Cardiac muscle cell (in vitro differentiated cells and primary cell): ENCODE measurements around the gene ZFP62. TPM values are rescaled to one million over a fixed set of nuclear protein-coding genes. Genes with fewer than 3 reads are reported as not detected.

ENCODE experiments used
- DNase-seq, 2 donors: peaks; one replicate each; pipeline versions ENCODE4 v3.0.0 to v3.0.0-alpha.2; 2010 to 2017; ENCODE audit warnings: low read depth in 1 of 2, low spot score in 1 of 2
- H3K27ac ChIP-seq: fragments of 200-600 bp; sonication (generic); 2 replicates; pipeline ENCODE4 v1.5.1; 2016
- H3K27me3 ChIP-seq: fragments of 200-600 bp; sonication (generic); 2 replicates; pipeline ENCODE4 v1.6.0; 2016; ENCODE audit warnings: control low read depth
- H3K36me3 ChIP-seq: fragments of 200-600 bp; sonication (generic); 2 replicates; pipeline ENCODE4 v1.5.1; 2016; ENCODE audit warnings: control low read depth
- H3K4me1 ChIP-seq: fragments of 200-600 bp; sonication (generic); 2 replicates; pipeline ENCODE4 v1.8.1; 2017; ENCODE audit warnings: low read depth, mild to moderate bottlenecking, mixed run types
- H3K4me3 ChIP-seq: fragments of 200-600 bp; sonication (generic); 2 replicates; pipeline ENCODE4 v1.5.1; 2016; ENCODE audit warnings: mild to moderate bottlenecking
- H3K9me3 ChIP-seq: fragments of 200-600 bp; sonication (generic); 2 replicates; pipeline ENCODE4 v1.5.1; 2017; ENCODE audit warnings: low read depth, mild to moderate bottlenecking, control low read depth
- polyA plus RNA-seq: library from polyadenylated mRNA; unstranded; fragments of >200 nt; fragmentation: Nextera tagmentation; extraction: Ambion mirVana; gene quantifications from 2 replicates; pipeline ENCODE4 v1.2.1, GENCODE V29; 2016
- total RNA-seq: library from RNA; depleted of rRNA; stranded (reverse); fragments of >200 nt; gene quantifications from 2 replicates; pipeline ENCODE4 v1.2.3, GENCODE V29; 2016
- TF ChIP-seq, protein P1 (sequence below): IDR thresholded peaks from 2 replicates; pipeline ENCODE4 v1.5.1; 2012; ENCODE audit warnings: low read depth, mild to moderate bottlenecking, low read length

The ZFP62 gene
- total and polyA plus RNA-seq, 2 experiments from 2014 or later: 15.9 to 30.0 TPM

DNA sequence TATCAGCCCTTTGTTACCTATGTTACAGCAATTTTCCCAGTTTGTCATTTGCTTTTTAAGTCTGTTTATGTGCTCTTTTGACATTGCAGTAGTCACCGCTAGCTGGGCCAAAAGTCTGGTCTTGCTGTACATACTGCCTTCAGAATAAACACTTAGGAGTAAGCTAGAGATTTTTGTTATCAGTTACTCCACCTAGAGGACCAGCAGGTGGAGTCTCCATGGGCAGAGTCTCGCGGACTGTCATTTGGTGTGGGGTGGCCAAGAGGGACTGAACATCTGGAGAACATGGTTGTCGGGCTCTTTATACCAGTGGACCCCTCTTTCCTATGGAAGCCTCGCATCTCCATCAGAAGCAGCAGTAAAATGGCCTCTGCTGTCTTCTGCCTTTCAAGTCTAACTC is 47.7 kb downstream of the ZFP62 start:
- Histone ChIP-seq H3K4me1 (peaks cover 28% of the 10 kb centered on the region), H3K36me3 (no peaks in the 10 kb centered on the region), H3K4me3 (no peak overlapping the region), H3K9me3 (no peaks in the 10 kb centered on the region), H3K27ac (no peak overlapping the region), H3K27me3 (no peaks in the 10 kb centered on the region)
- TF ChIP-seq, protein P1, sequence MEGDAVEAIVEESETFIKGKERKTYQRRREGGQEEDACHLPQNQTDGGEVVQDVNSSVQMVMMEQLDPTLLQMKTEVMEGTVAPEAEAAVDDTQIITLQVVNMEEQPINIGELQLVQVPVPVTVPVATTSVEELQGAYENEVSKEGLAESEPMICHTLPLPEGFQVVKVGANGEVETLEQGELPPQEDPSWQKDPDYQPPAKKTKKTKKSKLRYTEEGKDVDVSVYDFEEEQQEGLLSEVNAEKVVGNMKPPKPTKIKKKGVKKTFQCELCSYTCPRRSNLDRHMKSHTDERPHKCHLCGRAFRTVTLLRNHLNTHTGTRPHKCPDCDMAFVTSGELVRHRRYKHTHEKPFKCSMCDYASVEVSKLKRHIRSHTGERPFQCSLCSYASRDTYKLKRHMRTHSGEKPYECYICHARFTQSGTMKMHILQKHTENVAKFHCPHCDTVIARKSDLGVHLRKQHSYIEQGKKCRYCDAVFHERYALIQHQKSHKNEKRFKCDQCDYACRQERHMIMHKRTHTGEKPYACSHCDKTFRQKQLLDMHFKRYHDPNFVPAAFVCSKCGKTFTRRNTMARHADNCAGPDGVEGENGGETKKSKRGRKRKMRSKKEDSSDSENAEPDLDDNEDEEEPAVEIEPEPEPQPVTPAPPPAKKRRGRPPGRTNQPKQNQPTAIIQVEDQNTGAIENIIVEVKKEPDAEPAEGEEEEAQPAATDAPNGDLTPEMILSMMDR: no peak
- no peak for DNase-seq

DNA sequence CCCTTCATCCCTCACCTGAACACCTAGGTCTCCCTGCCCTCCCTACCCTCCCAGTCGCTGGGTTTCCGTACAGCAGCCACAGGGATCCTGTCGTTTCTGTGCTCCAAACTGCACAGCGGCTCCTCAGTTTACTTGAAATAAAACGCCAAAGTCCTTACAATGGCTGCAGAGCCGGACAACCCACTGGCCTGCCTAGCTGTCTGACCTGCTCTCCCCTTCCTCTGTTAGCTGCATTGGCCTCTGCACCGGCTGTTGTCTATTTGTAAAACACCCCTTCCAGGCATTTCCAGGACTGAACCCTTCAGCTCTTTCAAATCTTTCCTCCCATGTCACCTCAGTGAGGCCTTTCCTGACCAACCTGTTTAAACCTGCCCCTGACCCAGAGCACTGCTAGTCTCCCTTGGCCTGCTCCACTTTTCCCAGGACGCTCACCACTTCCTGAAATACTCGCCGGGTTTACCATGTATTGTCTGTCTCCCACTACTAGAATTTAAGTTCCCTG is 49.4 kb downstream of the ZFP62 start:
- Histone ChIP-seq H3K36me3 (no peaks in the 10 kb centered on the region), H3K27ac (peak overlapping the region; percentile 97), H3K4me1 (peaks cover 25% of the 10 kb centered on the region), H3K27me3 (no peaks in the 10 kb centered on the region), H3K9me3 (no peaks in the 10 kb centered on the region), H3K4me3 (no peak overlapping the region)
- DNase-seq: no peak
- TF ChIP-seq, protein P1: no peak

DNA sequence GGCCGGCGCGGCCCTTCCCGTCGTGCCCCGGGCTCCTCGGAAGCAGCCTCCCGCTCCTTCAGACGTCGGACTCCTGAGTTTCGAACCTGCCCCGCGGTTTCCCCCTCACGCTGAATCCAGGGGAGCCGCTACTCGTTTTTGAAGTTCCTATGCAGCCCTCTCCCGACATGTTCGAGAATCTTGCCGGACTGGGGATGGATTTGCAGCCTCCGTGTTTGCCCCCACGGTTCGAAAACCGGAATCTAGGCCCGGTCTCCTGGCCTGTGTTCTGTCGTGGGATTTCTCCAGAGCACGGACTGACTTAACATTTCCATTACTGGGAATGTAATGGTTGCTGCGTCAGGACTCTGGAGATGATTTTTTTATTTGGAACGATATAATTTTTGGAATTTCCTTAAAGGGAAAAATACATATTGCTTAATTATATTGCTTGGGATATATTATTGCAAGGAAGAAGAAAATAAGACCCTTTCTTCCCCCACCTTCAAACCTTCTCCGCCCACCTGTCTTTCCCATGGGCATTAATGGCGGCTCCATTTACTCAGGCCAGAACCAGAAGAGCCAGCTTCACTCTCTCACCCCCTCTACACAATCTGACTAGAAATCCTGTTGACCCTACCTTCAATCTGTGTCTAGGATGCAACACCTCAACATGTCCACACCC is 50.0 kb downstream of the ZFP62 start:
- Histone ChIP-seq H3K27me3 (no peaks in the 10 kb centered on the region), H3K9me3 (no peaks in the 10 kb centered on the region), H3K4me3 (peak overlapping the region; percentile 69), H3K27ac (peak overlapping the region; percentile 97), H3K4me1 (peaks cover 24% of the 10 kb centered on the region), H3K36me3 (no peaks in the 10 kb centered on the region)
- TF ChIP-seq, protein P1: no peak
- DNase-seq: peak in 1 of 2 donors; percentile 55

DNA sequence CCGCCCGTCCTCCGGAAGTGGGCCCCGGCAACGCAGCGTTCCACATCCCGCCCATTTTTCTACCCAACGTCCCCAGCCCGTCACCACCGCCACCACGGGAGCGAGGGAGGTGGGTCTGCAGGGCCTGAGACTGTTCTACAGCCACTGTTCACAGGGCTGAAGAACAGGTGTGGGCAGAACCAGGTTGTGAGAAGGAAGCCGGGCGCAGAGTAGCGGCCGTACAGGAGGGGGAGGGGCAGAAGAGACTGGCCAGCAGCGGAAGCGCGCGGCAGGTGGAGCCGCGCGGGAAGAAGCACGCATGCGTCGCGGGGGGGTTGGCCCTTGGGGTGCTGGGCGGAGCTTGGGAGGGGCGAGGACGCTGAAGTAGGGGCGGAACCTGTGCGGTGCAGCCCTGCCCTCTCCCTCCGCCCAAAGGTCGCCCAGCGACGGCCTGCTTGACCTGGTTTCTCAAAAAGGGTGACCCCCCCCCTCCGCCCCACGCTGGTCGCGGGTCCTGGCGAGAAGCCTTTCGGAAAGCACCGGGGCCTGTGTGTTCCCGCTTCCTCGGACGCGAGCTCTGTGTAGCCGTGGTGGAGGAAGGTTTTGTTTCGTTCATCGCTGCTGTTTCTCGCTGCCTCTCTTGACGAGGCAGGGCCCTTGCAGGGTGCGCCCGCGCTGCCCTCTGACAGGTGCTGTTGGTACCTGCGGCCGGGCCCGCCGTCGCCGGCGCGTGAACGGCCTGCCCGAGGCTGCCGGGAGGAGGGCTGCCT is 50.7 kb downstream of the ZFP62 start:
- H3K36me3 ChIP-seq: no peaks in the 10 kb centered on the region
- peaks cover 24% of the 10 kb centered on the region for H3K4me1 ChIP-seq
- TF ChIP-seq, protein P1: no peak
- H3K27ac ChIP-seq: peak overlapping the region; percentile 97
- peak; percentile 97 for DNase-seq
- H3K27me3 ChIP-seq: no peaks in the 10 kb centered on the region
- no peaks in the 10 kb centered on the region for H3K9me3 ChIP-seq
- H3K4me3 ChIP-seq: peak overlapping the region; percentile 69

DNA sequence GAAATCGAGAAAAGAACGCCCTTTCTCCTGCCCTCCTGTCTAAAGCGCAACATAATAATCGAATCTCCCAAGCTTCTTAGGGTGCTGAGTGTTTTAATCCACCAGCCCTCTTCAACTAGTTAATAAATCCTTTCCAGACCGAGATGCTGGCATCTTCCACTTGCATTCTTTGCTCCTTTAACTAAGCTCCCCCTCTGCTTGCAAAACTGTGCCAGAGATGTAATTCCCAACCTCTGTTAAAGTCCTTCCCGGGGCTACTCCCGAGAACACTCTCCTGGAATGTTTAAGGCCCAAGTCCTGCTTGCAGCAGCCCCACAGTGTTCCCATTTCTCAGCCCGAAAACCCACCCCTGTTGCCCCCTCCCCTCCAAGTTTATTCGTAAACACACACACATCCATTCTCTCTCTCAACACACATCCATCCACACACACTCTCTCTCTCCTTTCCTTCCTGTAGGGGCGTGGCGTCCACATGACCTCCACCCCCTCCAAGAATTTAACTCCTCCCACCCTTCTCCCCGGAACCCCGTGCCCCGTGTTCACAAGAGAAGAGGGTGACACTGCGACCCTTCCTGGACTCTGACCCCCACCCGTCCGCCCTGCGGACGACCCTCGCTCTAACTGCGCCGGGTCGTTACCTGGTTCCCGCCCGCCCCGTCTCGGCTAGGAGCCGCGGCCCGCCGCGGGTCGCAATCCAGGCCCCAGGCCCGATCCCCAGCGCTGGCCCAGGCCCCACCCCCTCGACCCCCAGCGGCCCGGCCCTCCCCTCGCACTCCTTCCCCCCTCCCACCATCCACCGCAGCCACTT is 51.5 kb downstream of the ZFP62 start:
- no peaks in the 10 kb centered on the region for H3K9me3 ChIP-seq
- peak; percentile 93 to 94 for DNase-seq
- H3K4me3 ChIP-seq: peak overlapping the region; percentile 69
- H3K36me3 ChIP-seq: no peaks in the 10 kb centered on the region
- peak overlapping the region; percentile 97 for H3K27ac ChIP-seq
- peaks cover 24% of the 10 kb centered on the region for H3K4me1 ChIP-seq
- TF ChIP-seq, protein P1: no peak
- no peaks in the 10 kb centered on the region for H3K27me3 ChIP-seq
